GM21381 (cell line): ENCODE data around the gene DPH6.
"Not testable (repeated sequence)": the region's sequence is repeated elsewhere in the genome, so short reads cannot be mapped to it uniquely, and the experiment has no call there.

Source experiments
- ATAC-seq: cut with Tn5 transposase; IDR thresholded peaks from one replicate; pipeline ENCODE4 v1.9.1; 2021; ENCODE audit warnings: mild to moderate bottlenecking, moderate library complexity; ENCODE audit not compliant: unreplicated experiment

The DPH6 gene

GRCh38 chr15:35441279-35441678 lies 104.7 kb downstream of the DPH6 start:
- not testable (repeated sequence) for ATAC-seq

GRCh38 chr15:35440265-35440664 lies 105.7 kb downstream of the DPH6 start:
- ATAC-seq = no peak

GRCh38 chr15:35439291-35439690 lies 106.7 kb downstream of the DPH6 start:
- ATAC-seq = no peak

- no peak for ATAC-seq
These were observed 108.8 kb downstream of the DPH6 start for GRCh38 chr15:35437157-35437556.

DNA sequence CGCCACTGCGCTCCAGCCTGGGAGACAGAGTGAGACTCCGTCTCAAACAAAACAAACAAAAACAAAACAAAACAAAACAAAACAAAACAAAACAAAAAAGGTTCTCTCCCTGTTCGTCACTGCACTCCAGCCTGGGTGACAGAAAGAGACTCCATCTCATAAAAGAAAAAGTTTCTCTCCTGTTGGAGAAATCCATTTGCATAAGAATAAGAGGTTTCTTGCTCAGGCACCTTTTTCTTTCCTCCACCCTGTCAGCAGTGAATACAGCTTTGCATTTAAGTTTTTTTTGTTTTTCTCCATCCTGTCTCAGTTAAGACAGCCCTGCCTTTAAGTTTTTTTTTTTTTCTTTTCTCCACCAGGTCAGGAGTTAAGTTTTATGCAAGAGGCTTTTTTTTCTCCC lies 109.5 kb downstream of the DPH6 start:
- ATAC-seq = no peak

DNA sequence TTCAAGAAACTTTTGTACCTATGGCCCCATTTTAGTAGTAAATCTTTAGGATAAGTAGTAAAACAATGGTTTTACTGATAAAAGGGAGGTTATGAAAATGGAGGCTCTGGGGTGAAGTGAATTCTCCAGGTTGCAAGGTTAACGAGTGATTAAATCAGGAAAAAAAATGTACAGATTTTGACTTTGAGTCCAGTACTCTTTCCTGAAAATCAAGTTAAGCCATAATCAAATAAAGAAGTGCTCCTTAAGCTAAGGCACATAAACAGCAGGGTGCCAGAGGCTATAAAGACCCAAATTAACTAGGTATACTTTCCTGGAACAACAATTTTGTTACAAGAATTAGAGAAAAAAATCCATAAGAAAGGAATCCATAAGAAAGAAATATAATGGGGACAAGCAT lies 114.7 kb downstream of the DPH6 start:
- no peak for ATAC-seq

DNA sequence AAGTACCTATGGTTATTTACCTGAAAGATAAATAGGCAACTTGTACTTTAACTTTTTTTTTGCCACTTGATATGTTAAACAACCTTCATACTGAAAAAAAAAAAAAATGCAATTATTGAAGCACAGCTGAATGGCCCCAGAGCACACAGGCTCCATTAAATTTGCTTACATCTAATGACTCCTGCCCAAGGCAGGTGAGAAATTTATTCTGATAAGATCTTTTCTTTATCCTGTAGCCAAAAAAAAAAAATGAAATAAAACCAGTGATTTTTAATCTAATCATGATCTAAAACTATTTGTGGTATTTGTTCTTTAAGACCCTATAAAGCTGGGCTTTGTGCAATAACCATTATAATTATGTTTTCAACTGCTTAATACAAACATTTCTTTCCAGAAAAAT lies 115.7 kb downstream of the DPH6 start:
- ATAC-seq = no peak

GRCh38 chr15:35427496-35427895 lies 118.5 kb downstream of the DPH6 start:
- ATAC-seq = no peak

- no peak for ATAC-seq
These were observed 118.9 kb downstream of the DPH6 start for GRCh38 chr15:35427091-35427490.

- no peak for ATAC-seq
These were observed 135.2 kb downstream of the DPH6 start for GRCh38 chr15:35410775-35411174.

DNA sequence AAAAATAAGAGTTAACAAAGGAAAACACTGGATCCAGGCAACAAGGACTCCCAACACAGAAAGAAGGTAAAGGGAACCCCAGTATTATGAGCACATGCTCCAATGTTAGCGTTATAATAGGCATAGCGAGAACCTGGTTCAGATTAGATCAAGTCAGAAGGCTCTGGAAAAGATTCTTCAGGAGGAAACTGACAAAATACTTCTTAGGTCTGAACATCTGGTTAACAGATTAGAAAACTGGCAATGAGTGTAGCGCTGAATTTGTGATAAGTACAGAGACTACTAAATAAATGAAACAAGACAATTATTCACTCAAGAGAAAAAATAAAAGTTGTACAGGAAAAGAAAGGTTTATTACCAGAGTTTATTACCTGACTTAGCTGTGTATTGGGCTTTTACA lies 146.1 kb downstream of the DPH6 start:
- ATAC-seq = no peak

GRCh38 chr15:35397027-35397426 lies 148.9 kb downstream of the DPH6 start:
- ATAC-seq = no peak

DNA sequence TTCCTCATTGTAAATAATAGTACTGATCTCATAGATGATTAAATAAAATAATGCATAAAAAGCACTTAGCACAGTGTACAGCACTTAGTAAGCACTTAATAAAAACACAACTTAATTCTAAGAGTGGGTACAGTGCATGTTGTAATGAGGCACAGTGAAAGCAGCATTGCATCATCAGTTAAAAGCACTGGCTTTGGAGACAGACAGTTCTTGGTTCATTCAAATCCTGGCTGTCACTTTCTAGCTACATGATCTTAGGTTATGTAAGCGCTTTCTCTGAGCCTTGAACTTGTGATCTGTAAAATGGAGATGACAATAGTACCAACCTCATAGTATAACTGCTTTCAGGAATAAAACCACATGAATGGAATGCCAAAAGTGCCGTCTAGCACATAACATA lies 151.5 kb downstream of the DPH6 start:
- ATAC-seq = no peak

DNA sequence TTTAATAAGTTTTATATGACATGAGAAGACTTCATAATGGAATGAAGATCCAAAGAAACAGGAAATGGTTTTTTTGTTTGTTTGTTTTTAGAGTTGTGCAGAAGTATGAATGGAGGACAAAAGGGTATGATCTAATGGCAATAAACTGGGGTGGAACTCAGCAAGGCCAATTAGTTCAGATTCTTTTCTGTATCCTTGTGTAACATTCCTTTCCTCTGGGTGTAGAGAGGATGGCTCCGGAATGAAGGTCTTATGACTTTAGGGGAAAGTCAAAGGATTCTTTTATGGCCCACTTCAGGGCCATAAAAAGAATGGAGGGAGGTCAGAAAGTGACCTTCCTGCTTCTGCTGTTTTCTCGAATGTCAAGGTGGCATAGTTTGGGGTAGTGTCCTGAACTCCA lies 152.6 kb downstream of the DPH6 start:
- ATAC-seq = no peak

- not testable (repeated sequence) for ATAC-seq
These were observed 154.5 kb downstream of the DPH6 start for GRCh38 chr15:35391408-35391984.

- ATAC-seq = no peak
These were observed 162.5 kb downstream of the DPH6 start for GRCh38 chr15:35383506-35383905.

GRCh38 chr15:35381328-35381727 lies 164.6 kb downstream of the DPH6 start:
- ATAC-seq = no peak

- no peak for ATAC-seq
These were observed 166.0 kb downstream of the DPH6 start for GRCh38 chr15:35379972-35380371.

DNA sequence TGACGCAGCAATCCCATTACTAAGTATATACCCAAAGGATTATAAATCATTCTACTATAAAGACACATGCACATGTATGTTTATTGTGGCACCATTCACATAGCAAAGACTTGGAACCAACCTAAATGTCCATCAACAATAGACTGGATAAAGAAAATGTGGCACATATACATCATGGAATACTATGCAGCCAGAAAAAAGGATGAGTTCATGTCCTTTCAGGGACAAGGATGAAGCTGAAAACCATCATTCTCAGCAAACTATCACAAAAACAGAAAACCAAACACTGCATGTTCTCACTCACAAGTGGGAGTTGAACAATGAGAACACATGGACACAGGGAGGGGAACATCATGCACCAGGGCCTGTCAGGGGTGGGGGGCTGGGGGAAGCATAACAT lies 167.5 kb downstream of the DPH6 start:
- not testable (repeated sequence) for ATAC-seq

GRCh38 chr15:35376707-35377106 lies 169.3 kb downstream of the DPH6 start:
- ATAC-seq = no peak

DNA sequence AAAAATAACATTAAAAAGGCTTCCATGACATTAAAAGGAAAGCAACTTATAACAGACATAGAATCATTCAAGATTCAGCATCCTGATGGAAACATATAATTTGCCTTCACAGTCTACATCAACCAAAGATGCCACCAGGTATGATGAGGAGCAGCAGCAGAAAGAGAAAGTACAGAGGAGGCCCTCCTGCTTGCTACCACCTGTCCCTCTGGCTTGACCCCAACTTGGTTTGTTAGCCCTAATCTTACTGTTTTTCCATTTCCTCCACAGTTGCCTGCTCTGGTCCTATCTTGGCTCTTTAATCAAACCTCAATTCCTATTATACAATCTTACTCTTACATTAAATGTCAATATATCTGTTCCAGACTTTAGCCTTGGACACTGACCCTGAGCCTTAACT lies 171.3 kb downstream of the DPH6 start:
- ATAC-seq = no peak

DNA sequence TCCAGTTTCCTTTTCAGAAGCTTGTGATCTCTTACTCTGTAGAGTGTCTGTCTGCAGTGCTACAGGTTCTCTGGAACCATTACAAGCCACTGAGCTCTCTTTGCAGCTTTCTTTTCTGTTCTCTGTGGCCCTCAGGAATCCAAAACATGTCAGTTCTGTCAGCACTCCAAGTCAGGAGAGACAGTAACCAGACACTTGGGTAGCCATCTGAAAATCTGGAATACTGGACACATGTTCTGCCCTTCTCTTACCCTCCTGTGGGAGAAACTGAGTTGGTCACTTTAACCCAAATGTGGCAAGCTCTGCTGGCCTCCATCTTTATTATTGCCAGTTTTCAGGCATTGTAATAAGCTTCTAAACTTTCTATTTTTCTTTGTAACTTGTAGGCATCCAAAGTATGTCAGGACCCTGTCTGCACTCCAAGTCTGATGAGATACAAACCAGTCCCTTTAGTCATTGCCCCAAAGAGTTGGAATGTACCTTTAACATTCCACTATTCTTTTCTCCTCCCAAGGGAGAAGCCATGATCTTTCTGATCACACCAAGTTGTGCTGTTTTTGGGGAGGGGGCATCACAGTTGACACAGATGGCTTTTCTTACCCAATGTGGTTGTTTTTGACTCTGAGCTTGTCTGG lies 183.7 kb downstream of the DPH6 start:
- no peak for ATAC-seq

DNA sequence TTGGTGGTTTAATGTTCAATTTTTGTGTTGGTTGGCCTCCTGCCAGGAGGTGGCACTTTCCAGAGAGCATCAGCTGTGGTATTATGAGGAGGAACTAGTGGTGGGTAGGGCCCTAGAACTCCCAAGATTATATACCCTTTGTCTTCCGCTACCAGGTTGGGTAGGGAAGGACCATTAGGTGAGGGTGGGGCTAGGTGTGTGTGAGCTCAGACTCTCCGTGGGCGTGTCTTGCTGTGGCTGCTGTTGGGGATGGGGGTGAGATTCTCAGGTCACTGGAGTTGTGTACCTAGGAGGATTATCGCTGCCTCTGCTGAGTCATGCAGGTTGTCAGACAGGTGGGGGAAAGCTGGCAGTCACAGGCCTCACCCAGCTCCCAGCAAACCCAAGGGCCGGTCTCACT lies 187.1 kb downstream of the DPH6 start:
- no peak for ATAC-seq
